ENCODE measurements around the gene LAMP2.

- TF ChIP-seq CTCF (conservative IDR thresholded peaks at IDR 0.05) (no peak), ZFX (IDR thresholded peaks at IDR 0.05) (no peak)
These were observed 48.8 kb upstream of the LAMP2 start for GRCh38 chrX:120517936-120518335.
